ENCODE measurements around the gene SMYD3.

DNA sequence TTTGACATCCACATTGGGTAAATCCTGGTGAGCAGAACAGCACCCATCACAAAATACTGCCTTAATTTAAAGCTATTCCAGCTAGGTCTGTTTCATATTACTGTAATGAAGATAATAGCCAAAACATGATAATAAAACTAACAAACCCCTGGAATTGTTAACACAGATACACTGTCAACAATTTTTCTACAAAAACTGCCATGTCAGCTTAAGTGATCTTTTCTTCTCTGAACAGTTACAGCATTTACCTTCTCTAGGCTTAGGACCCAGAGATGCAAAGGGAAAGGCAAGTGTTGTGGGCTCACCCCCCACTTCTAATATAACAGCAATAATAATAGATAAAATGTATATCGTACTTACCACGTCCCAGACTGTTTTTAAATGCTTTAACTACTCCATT, 92.1 kb downstream of the SMYD3 start:
- no peak for TF ChIP-seq EZH2 (IDR thresholded peaks at IDR 0.05; ENCODE audit: low read length, missing control alignments)
- TF ChIP-seq, protein P1, sequence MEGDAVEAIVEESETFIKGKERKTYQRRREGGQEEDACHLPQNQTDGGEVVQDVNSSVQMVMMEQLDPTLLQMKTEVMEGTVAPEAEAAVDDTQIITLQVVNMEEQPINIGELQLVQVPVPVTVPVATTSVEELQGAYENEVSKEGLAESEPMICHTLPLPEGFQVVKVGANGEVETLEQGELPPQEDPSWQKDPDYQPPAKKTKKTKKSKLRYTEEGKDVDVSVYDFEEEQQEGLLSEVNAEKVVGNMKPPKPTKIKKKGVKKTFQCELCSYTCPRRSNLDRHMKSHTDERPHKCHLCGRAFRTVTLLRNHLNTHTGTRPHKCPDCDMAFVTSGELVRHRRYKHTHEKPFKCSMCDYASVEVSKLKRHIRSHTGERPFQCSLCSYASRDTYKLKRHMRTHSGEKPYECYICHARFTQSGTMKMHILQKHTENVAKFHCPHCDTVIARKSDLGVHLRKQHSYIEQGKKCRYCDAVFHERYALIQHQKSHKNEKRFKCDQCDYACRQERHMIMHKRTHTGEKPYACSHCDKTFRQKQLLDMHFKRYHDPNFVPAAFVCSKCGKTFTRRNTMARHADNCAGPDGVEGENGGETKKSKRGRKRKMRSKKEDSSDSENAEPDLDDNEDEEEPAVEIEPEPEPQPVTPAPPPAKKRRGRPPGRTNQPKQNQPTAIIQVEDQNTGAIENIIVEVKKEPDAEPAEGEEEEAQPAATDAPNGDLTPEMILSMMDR (conservative IDR thresholded peaks at IDR 0.05 in 1 of 2, IDR thresholded peaks at IDR 0.05 in 1 of 2; ENCODE audit: low read depth in 1 of 2, low read length in 2 of 2), result no peak
